ENCODE measurements around the gene PBX4.

DNA sequence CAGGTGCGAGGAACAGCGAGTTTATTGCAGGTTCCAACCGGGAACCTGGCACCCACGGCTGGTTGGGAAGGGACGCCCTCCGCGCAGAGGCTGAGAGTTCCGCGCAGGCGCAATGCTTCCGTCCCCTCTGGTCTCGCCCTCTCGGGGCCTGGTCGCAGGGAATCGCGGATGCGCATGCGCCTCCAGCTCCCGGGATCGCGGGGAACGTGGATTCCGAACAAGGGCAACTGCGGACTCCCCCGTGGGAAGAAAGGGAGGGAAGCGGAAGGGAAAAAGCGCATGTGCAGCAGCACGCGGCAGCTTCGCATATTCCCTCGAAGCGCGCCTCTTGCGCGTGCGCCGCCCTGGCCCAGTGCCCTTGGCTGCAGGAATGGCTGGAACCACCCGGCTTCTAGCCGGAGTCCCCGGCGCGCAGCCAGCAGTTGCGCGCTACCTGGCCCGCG, 104.3 kb downstream of the PBX4 start:
- TF ChIP-seq GATA1 (IDR thresholded peaks at IDR 0.05; ENCODE audit: low read depth, low read length): no peak
- TF ChIP-seq POLR2A (IDR thresholded peaks at IDR 0.05; ENCODE audit: low read length): no peak
